Skeletal muscle tissue (tissue), 4 donors: ENCODE data around the gene ASGR1. TPM values are rescaled to one million over a fixed set of nuclear protein-coding genes. Genes with fewer than 3 reads are reported as not detected.

Source experiments
- H3K27ac ChIP-seq: one replicate; pipeline ENCODE4 v1.7.0; 2013; ENCODE audit warnings: mild to moderate bottlenecking, low read depth, low read length, inconsistent platforms
- H3K27me3 ChIP-seq, 3 donors: one replicate each; pipeline ENCODE4 v1.7.0; 2013; ENCODE audit warnings: low read length in 3 of 3; ENCODE audit not compliant: control insufficient read depth in 3 of 3, insufficient read depth in 3 of 3
- H3K36me3 ChIP-seq, 3 donors: one replicate each; pipeline ENCODE4 v1.7.0; 2013; ENCODE audit warnings: low read length in 3 of 3; ENCODE audit not compliant: control insufficient read depth in 3 of 3, insufficient read depth in 3 of 3
- H3K4me1 ChIP-seq, 3 donors: one replicate each; pipeline ENCODE4 v1.7.0; 2013; ENCODE audit warnings: low read length in 3 of 3, mild to moderate bottlenecking in 3 of 3; ENCODE audit not compliant: control insufficient read depth in 3 of 3, insufficient read depth in 3 of 3
- H3K4me3 ChIP-seq, 3 donors: one replicate each; pipeline ENCODE4 v1.7.0; 2013; ENCODE audit warnings: low read length in 3 of 3
- H3K9ac ChIP-seq, 3 donors: one replicate each; pipeline ENCODE4 v1.7.0; 2013; ENCODE audit warnings: low read length in 3 of 3, mild to moderate bottlenecking in 3 of 3, moderate library complexity in 2 of 3, low read depth in 1 of 3
- H3K9me3 ChIP-seq, 3 donors: one replicate each; pipeline ENCODE4 v1.7.0; 2013; ENCODE audit warnings: low read length in 3 of 3; ENCODE audit not compliant: control insufficient read depth in 3 of 3
- total RNA-seq: library from RNA; depleted of rRNA; stranded (reverse); fragments of >200 nt; gene quantifications from one replicate; pipeline ENCODE4 v1.2.3, GENCODE V29; 2014
- donor health status: Osteomylitis.

The ASGR1 gene
- total RNA-seq, 1 donor from 2014 or later = 1.0 TPM

GRCh38 chr17:7207120-7208001 is 28.2 kb upstream of the ASGR1 start:
- peak overlapping the region in 2 of 3 donors; percentile 40 to 51 for H3K9ac ChIP-seq
- H3K9me3 ChIP-seq = no peaks in the 10 kb centered on the region
- H3K27ac ChIP-seq = no peak overlapping the region
- H3K4me1 ChIP-seq = peaks cover 4 to 8% (median 5%) of the 10 kb centered on the region in 3 donors
- peaks cover 8 to 11% (median 8%) of the 10 kb centered on the region in 3 donors for H3K36me3 ChIP-seq
- no peak overlapping the region for H3K4me3 ChIP-seq
- H3K27me3 ChIP-seq = peaks cover 0 to 6% (median 5%) of the 10 kb centered on the region in 3 donors

DNA sequence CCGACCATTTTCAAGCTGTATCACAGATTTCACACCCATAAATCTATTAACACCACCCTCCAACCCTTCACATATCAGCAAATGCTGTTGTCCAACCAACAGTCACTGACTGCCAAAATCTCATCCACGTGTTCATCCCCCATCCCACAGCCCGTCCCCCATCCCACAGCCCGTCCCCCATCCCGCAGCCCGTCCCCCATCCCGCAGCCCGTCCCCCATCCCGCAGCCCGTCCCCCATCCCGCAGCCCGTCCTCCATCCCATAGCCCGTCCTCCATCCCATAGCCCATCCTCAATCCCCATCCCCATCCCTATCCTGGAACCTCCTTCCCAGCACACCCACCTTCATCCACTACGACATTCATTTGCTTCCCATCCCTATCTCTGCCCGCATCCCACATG is 26.4 kb upstream of the ASGR1 start:
- Histone ChIP-seq H3K4me1 (peaks cover 4 to 5% (median 4%) of the 10 kb centered on the region in 3 donors), H3K9ac (peak overlapping the region in 2 of 3 donors; percentile 51 to 74)

GRCh38 chr17:7204828-7205461 is 25.8 kb upstream of the ASGR1 start:
- Histone ChIP-seq H3K27me3 (no peaks in the 10 kb centered on the region), H3K4me3 (peak overlapping the region; percentile 64 to 76 (median 66)), H3K36me3 (peaks cover 8 to 17% (median 8%) of the 10 kb centered on the region in 3 donors), H3K9ac (peak overlapping the region; percentile 38 to 74 (median 61)), H3K27ac (peak overlapping the region; percentile 34), H3K4me1 (peaks cover 4 to 5% (median 4%) of the 10 kb centered on the region in 3 donors), H3K9me3 (no peaks in the 10 kb centered on the region)

More for the DNA sequence above, 26.4 kb upstream of the ASGR1 start:
- Histone ChIP-seq H3K4me3 (peak overlapping the region; percentile 64 to 76 (median 66)), H3K27me3 (no peaks in the 10 kb centered on the region), H3K9me3 (no peaks in the 10 kb centered on the region), H3K27ac (no peak overlapping the region), H3K36me3 (peaks cover 8 to 17% (median 8%) of the 10 kb centered on the region in 3 donors)

DNA sequence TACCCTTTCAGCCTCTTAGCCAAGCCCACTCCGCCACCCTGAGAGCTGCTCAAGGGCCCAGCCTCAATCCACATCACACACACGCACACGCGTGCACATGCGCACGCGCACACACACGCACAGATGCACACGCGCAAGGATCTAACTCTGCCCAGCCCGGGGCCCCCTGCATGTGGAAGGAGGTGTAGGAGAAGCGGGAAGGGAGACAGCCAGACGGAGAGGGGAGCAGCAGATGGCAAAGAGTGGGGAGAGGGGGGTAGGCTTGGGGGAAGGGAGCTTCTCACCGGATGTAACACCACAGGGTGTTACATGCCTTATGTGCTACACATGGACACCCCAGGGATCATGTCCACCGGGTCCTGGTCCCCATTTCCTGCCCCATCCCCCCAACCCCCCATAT is 25.2 kb upstream of the ASGR1 start:
- Histone ChIP-seq H3K9ac (peak overlapping the region in 1 of 3 donors; percentile 74), H3K36me3 (peaks cover 8 to 17% (median 8%) of the 10 kb centered on the region in 3 donors), H3K27me3 (no peaks in the 10 kb centered on the region), H3K4me3 (peak overlapping the region in 1 of 3 donors; percentile 66), H3K4me1 (peaks cover 4 to 5% (median 4%) of the 10 kb centered on the region in 3 donors), H3K9me3 (no peaks in the 10 kb centered on the region), H3K27ac (no peak overlapping the region)

- H3K27me3 ChIP-seq = no peaks in the 10 kb centered on the region
- peaks cover 8 to 17% (median 8%) of the 10 kb centered on the region in 3 donors for H3K36me3 ChIP-seq
- no peak overlapping the region for H3K4me3 ChIP-seq
- no peak overlapping the region for H3K9ac ChIP-seq
- peaks cover 4 to 5% (median 4%) of the 10 kb centered on the region in 3 donors for H3K4me1 ChIP-seq
- H3K9me3 ChIP-seq = no peaks in the 10 kb centered on the region
- no peak overlapping the region for H3K27ac ChIP-seq
Measured at GRCh38 chr17:7203391-7203790, 24.2 kb upstream of the ASGR1 start.

DNA sequence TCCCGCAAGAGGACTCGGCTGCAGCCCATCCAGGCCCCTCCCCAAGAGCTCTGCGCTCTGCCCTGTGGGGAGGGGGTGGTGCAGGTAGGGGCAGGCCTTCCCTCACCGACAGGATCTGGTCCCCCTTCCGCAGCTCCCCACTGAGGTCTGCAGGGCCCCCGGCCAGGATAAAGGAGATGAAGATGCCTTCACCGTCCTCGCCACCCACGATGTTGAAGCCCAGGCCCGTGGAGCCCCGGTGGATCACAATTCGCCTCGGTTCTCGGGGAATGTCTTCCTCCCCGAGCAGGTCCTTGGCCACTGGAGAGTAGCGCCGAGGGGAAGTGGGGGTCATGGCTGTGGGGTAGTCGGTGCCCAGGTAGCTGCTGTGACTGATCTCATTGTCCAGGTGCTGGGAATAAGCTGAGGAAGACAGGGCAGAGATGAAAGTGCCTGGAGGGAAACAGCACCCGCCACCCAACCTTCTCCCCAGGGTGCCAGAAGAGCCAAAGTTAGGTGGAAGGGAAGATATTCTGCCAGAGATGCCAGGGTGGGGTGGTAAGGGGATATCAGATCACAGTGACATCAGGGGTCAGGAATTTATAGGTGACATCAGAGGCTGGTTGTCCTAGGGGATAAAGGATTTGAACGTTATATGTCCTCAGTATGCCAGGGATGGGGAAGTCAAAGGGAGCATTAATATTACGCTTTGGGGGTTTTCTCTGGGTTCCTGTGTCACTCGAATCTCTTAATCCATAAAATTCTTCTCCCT is 17.7 kb upstream of the ASGR1 start:
- Histone ChIP-seq H3K4me3 (no peak overlapping the region), H3K9me3 (no peaks in the 10 kb centered on the region), H3K27ac (no peak overlapping the region), H3K27me3 (no peaks in the 10 kb centered on the region), H3K36me3 (peaks cover 9 to 36% (median 10%) of the 10 kb centered on the region in 3 donors), H3K9ac (no peak overlapping the region), H3K4me1 (no peaks in the 10 kb centered on the region)

DNA sequence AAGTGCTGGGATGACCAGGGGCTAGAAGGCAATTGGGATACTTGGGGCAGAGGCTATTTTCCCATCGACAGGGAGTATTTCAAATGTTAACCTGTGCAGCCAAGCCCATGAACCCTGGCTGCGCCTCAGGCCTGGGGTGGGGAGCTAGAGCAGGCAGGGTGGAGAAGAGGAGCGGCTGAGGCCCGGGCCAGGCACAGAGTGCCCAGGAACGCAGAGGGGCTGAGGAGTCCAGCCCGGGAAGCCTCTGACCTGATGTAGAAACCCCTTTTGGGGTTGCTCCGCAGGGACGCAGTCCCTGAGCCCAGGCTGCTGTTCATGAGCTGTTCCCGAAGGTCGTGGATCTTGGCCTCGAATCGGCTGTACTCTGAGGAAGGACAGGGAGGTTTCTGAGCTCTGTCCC is 16.8 kb upstream of the ASGR1 start:
- Histone ChIP-seq H3K27me3 (no peaks in the 10 kb centered on the region), H3K9ac (no peak overlapping the region), H3K4me3 (no peak overlapping the region), H3K9me3 (no peaks in the 10 kb centered on the region), H3K27ac (no peak overlapping the region), H3K36me3 (peaks cover 9 to 35% (median 10%) of the 10 kb centered on the region in 3 donors), H3K4me1 (no peaks in the 10 kb centered on the region)

DNA sequence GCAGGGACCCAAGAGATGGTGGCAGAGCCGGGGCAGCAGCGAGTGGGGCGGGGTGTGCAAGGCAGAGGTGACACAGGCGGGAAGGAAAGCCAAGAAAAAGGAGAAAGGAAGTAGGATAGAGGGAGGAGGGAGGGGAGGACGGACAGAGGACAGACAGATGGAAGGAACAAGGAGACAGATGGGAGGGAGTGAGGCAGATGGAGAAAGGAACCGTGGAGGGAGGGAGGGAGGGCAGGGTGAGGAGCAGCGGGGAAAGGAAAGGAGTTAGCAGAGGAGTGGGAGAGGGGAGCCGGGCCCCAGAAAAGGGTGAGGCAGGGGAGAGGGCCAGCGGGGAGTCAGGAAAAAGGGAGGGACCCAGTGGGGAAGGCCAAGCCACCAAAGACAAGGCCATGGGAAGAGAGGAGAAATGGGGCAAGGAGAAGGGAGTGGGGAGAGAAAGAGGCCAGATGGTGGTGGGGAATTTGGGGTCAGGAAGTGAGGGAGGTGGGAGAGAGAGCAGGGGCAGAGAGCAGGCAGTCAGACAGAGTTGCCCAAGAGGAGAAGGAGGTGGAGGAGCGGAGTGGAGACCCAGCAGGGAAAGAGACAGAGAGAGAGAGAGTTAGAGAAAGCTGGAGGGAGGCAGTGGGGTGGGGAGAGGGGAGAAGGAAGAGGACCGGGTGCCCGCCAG is 13.2 kb upstream of the ASGR1 start:
- Histone ChIP-seq H3K4me1 (no peaks in the 10 kb centered on the region), H3K4me3 (no peak overlapping the region), H3K9ac (no peak overlapping the region), H3K27me3 (no peaks in the 10 kb centered on the region), H3K27ac (no peak overlapping the region), H3K36me3 (peaks cover 9 to 34% (median 10%) of the 10 kb centered on the region in 3 donors), H3K9me3 (no peaks in the 10 kb centered on the region)

DNA sequence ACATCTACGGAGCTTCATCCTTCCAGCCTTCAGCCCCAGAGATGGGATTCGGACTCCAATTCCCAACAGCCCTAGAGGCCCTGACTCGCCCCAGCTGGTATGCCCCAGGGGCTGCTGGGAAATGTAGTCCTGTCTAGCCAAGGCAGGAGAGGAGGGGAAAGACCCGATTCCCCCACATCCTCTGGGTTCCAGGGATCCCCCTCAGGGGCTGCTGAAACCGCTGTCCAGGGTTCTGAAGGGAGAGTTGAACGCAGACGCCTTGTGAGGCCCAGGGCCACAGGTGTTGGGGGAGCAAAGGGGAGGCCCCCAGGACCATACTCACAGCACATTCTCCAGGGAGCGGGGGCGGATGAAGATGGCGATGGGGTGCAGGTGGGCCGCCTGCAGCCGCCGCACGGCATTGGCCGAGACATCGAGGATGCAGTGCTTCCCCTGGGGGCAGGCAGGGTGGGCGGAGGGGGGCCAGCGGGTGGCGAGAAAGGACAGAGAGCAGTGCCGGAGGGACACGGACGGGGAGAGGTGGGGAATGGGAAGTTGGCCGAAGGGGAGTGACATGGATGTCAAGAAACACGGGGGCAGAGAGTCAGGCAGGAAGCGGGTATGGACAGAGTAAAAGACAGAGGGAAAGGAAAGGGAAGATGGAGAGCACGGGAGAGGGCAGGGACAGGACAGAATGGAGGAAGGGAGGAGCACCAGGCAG is 12.6 kb upstream of the ASGR1 start:
- Histone ChIP-seq H3K27ac (no peak overlapping the region), H3K27me3 (no peaks in the 10 kb centered on the region), H3K9me3 (no peaks in the 10 kb centered on the region), H3K9ac (no peak overlapping the region), H3K4me3 (no peak overlapping the region), H3K4me1 (no peaks in the 10 kb centered on the region), H3K36me3 (peaks cover 9 to 29% (median 10%) of the 10 kb centered on the region in 3 donors)
